Inflammatory macrophage treated with lipopolysaccharide for 1 hour (primary cell): ENCODE results near the gene POLRMT.
"Not testable (repeated sequence)": the region's sequence is repeated elsewhere in the genome, so short reads cannot be mapped to it uniquely, and the experiment has no call there.

Experiments used
- DNase-seq, 2 donors: peaks; one replicate each; pipeline ENCODE4 v3.0.0-alpha.2; 2020 to 2022

The POLRMT gene

DNA sequence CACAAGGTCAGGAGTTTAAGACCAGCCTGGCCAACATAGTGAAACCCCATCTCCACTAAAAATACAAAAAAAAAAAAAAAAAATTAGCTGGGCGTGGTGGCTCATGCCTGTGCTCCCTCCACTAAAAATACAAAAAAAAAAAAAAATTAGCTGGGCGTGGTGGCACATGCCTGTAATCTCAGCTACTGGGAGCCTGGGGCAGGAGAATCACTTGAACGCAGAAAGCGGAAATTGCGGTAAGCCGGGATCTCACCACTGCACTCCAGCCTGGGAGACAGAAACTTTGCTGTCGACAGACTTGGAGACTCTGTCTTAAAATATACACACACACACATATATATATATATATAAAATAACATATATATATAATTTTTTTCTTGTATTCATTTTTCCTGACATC, 6.8 kb downstream of the POLRMT start:
- not testable (repeated sequence) for DNase-seq

DNA sequence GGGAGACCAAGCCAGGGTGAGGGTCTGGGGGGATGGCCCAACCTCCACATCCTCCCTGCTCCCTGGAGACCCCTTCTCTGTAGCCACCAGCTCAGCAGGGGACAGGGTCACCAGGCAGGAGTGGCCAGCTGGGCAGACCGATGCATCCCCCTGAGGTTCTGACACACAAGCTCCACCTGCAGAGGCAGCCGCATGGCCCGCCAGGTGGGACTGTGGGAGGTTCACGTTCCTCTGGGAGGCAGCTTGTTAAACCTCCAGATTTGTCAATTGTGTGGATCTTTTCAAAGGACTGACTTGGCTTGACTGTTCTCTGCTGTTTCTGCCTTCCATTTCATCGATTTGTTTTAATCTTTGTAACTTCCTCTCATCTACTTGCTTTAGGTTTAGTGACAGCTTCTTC, 8.1 kb downstream of the POLRMT start:
- no peak for DNase-seq

- no peak for DNase-seq
Measured at GRCh38 chr19:624433-625109, 8.8 kb downstream of the POLRMT start.

DNA sequence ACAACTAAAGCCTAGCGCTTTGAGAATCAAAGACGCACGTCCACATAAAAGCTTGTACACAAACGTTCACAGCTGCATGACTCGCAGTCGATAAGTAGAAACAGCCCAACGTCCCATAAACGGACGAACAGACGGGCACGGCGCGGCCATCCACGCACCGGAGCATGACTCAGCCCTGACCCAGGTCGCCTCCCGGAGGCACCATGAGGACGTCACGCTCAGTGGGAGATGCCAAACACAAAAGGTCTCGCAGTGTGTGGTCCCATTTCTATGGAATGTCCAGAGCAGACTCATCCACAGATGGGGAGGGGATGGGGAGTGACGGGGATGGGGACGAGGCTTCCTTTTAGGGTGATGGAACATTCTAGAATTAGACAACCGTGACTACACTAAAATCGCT, 9.4 kb downstream of the POLRMT start:
- no peak for DNase-seq

GRCh38 chr19:623175-623916, 10.0 kb downstream of the POLRMT start:
- DNase-seq, result no peak

DNA sequence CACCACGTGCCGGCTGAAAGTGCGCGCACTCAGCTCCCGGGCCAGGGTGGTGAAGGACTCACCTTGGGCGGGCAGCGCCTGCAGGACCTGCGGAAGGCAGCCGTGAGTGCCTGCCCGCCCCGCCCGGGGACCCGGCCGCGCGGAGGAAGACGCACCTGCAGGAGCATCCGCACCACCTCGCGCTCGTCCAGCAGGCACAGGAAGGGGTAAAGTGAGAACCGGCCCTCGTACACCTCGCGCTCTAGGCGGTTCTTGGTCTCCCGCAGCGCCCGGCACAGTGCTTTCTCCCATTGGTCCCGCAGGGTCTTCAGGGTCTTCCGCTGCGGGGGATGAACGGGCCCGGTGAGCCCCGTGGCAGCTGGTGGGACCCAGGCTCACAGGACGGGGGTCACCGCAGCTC, 10.7 kb downstream of the POLRMT start:
- no peak for DNase-seq

- DNase-seq, result no peak
Measured at GRCh38 chr19:621819-622218, 11.5 kb downstream of the POLRMT start.

DNA sequence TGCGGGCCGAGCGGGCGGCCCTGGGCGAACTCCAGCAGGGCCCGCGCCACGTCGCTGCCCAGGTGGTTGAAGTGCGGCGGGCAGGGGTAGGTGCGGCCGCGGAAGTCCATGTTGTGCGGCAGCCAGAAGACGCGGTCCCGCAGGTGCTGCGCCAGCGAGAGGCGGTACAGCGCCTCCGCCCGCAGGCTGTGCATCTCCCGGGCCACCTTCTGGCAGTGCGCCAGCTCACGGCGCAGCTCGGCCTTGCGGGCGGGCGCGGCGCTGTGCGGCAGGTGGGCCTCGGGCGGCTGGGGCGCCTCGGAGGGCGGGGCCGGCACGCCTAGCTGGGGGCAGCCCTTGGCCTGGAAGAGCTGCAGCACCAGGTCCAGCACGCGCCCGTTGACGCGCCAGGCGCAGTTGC, 12.1 kb downstream of the POLRMT start:
- DNase-seq, result not testable (repeated sequence)

- no peak for DNase-seq
Measured at GRCh38 chr19:620166-620862, 13.0 kb downstream of the POLRMT start.

- no peak for DNase-seq
Measured at GRCh38 chr19:619286-620002, 13.9 kb downstream of the POLRMT start.

- DNase-seq, result no peak
Measured at GRCh38 chr19:618674-619285, 14.6 kb downstream of the POLRMT start.

- DNase-seq, result no peak
Measured at GRCh38 chr19:618247-618619, 15.1 kb downstream of the POLRMT start.

DNA sequence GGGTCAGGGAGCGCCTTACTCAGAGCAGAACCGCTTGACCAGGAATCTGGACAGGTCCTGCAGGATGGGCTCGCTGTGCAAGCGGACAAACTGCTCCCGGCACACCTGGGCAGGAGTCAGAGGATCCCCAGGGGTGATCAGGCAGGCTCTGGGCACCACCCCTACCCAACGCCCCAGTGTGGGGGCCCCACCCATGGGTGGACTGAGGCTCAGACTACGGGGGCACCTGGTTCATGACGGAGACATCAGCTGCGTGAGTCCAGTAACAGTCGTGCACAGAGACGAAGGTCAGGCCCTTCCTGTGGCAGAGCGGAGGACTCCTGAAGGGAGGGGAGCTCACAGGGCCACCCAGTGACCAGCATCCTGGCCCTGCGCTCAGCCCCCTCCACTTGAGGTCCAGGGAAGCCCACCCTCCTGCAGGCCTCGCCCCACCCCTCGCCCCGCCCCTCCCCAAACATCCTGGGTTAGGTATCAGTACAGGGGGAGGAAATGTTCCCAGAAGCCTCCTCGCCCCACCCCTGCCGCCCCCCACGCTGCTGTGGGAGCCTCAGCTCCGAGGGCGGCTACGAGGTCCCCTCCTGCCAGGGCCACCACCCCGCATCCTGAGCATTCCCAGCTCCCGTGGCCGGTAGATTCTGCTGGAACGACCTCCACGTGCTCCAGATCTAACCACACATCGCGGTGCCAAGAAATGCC, 15.6 kb downstream of the POLRMT start:
- no peak for DNase-seq

DNA sequence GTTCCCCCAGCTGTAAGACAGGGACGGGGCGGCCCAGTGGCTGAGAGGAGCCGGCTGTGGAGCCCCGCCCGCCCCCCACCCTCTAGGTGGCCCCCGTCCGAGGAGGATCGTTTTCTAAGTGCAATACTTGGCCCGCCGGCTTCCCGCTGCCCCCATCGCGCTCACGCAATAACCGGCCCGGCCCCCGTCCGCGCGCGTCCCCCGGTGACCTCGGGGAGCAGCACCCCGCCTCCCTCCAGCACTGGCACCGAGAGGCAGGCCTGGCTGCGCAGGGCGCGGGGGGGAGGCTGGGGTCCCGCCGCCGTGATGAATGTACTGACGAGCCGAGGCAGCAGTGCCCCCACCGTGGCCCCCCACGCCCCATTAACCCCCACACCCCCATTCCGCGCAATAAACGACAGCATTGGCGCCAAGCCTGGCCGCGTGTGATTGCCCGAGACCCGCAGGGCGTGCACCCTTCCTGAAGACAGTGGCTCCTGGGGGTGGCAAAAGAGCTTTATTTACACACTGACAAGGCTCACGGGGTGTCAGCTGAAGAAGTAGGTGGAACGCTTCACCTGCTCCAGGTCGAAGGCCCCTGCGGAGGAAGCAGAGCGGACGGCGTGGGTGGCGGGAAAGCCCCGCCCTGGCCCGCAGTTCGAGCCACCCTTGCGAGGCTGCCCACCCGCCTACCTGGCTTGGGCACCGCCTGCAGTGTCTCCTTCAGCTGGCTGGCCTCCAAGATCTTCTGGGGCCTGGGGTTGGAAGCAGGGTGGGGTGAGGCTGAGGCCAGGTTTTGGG, 16.4 kb downstream of the POLRMT start:
- DNase-seq, result no peak

DNA sequence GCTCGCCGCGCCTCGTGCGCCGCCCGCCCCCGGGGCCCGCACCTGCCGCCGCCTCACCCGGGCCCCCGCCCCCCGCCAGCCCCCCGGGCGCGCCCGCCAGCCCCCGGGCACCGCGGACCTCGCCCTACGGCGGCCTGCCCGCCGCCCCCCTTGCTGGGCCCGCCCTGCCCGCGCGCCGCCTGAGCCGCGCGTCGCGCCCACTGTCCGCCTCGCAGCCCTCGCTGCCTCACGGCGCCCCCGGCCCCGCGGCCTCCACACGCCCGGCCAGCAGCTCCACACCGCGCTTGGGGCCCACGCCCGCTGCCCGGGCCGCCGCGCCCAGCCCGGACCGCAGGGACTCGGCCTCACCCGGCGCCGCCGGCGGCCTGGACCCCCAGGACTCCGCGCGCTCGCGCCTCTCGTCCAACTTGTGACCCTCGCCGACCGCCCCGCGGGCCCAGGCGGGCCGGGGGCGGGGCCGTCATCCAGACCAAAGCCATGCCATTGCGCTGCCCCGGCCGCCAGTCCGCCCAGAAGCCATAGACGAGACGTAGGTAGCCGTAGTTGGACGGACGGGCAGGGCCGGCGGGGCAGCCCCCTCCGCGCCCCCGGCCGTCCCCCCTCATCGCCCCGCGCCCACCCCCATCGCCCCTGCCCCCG, 17.2 kb downstream of the POLRMT start:
- no peak for DNase-seq

- peak; percentile 11 to 17 for DNase-seq
Measured at GRCh38 chr19:615619-616018, 17.7 kb downstream of the POLRMT start.

- DNase-seq, result no peak
Measured at GRCh38 chr19:613732-614567, 19.4 kb downstream of the POLRMT start.

GRCh38 chr19:612941-613340, 20.4 kb downstream of the POLRMT start:
- no peak for DNase-seq

- DNase-seq, result no peak
Measured at GRCh38 chr19:611481-611868, 21.9 kb downstream of the POLRMT start.
